HG03521 (cell line): ENCODE data around the gene TGFBR1.
A peak's percentile ranks its signal among the peaks of the same experiment; 100 is the strongest.

ENCODE experiments used
- ATAC-seq: cut with Tn5 transposase; IDR thresholded peaks from one replicate; pipeline ENCODE4 v1.9.1; 2021; ENCODE audit warnings: mild to moderate bottlenecking, moderate library complexity; ENCODE audit not compliant: unreplicated experiment

The TGFBR1 gene

GRCh38 chr9:99105152-99106043 lies 485 bp downstream of the TGFBR1 start:
- ATAC-seq: peak; percentile 56

GRCh38 chr9:99106044-99106375 lies 1.1 kb downstream of the TGFBR1 start:
- no peak for ATAC-seq

- ATAC-seq: no peak
These were observed 2.5 kb downstream of the TGFBR1 start for GRCh38 chr9:99107421-99107820.

- ATAC-seq: no peak
These were observed 3.2 kb downstream of the TGFBR1 start for GRCh38 chr9:99108131-99108530.

GRCh38 chr9:99109522-99109921 lies 4.6 kb downstream of the TGFBR1 start:
- ATAC-seq: no peak

GRCh38 chr9:99112750-99113413 lies 8.0 kb downstream of the TGFBR1 start:
- no peak for ATAC-seq

- no peak for ATAC-seq
These were observed 8.6 kb downstream of the TGFBR1 start for GRCh38 chr9:99113414-99114048.

GRCh38 chr9:99114049-99114440 lies 9.1 kb downstream of the TGFBR1 start:
- ATAC-seq: no peak

- ATAC-seq: no peak
These were observed 10.1 kb downstream of the TGFBR1 start for GRCh38 chr9:99114846-99115500.

- ATAC-seq: no peak
These were observed 11.1 kb downstream of the TGFBR1 start for GRCh38 chr9:99116003-99116411.

- ATAC-seq: peak; percentile 95
These were observed 14.0 kb downstream of the TGFBR1 start for GRCh38 chr9:99118782-99119466.

GRCh38 chr9:99119976-99120655 lies 15.2 kb downstream of the TGFBR1 start:
- no peak for ATAC-seq

- no peak for ATAC-seq
These were observed 16.7 kb downstream of the TGFBR1 start for GRCh38 chr9:99121604-99122003.

GRCh38 chr9:99124534-99125255 lies 19.8 kb downstream of the TGFBR1 start:
- no peak for ATAC-seq

- ATAC-seq: no peak
These were observed 20.5 kb downstream of the TGFBR1 start for GRCh38 chr9:99125446-99125845.

- no peak for ATAC-seq
These were observed 21.4 kb downstream of the TGFBR1 start for GRCh38 chr9:99126312-99126711.

- no peak for ATAC-seq
These were observed 22.6 kb downstream of the TGFBR1 start for GRCh38 chr9:99127356-99128132.

- no peak for ATAC-seq
These were observed 23.2 kb downstream of the TGFBR1 start for GRCh38 chr9:99128133-99128406.

- ATAC-seq: no peak
These were observed 24.2 kb downstream of the TGFBR1 start for GRCh38 chr9:99129091-99129490.
